ENCODE data around the gene TNPO3. TPM values are rescaled to one million over a fixed set of nuclear protein-coding genes. Genes with fewer than 3 reads are reported as not detected.
"Not testable (repeated sequence)": the region's sequence is repeated elsewhere in the genome, so short reads cannot be mapped to it uniquely, and the experiment has no call there.

TNPO3 gene
- total RNA-seq, 2 experiments from 2014 or later, result 58.4 to 59.3 TPM

- no peak for ATAC-seq
- DNase-seq, result no peak
- intact Hi-C loops (cut with micrococcal nuclease), result no loop called here
- peaks cover 13% of the 10 kb centered on the region for H3K4me1 Mint-ChIP-seq (ENCODE audit: low read depth)
- POLR2A ChIA-PET, result interaction anchor here (1.2 kb wide), 1 partner anchor 12 kb away, joined by 4 read pairs; no protein-coding TSS in a partner anchor
- H3K36me3 Mint-ChIP-seq (ENCODE audit: low read depth), result no peaks in the 10 kb centered on the region
- peaks cover 7% of the 10 kb centered on the region for H3K27me3 Mint-ChIP-seq
- TF ChIP-seq CTCF (IDR thresholded peaks at IDR 0.05), result no peak
- no peak overlapping the region for H3K27ac Mint-ChIP-seq
- H3K9me3 Mint-ChIP-seq, result no peaks in the 10 kb centered on the region
- CTCF ChIA-PET, result interaction anchor here (0.7 kb wide), 1 partner anchor 14 kb away, joined by 3 read pairs; no protein-coding TSS in a partner anchor
- no peak overlapping the region for H3K4me3 Mint-ChIP-seq
These were observed 110.2 kb downstream of the TNPO3 start for GRCh38 chr7:128944487-128945236.

- CTCF ChIA-PET; H3K4me3 Mint-ChIP-seq; H3K27ac Mint-ChIP-seq; DNase-seq; ATAC-seq; H3K9me3 Mint-ChIP-seq; POLR2A ChIA-PET; H3K36me3 Mint-ChIP-seq (ENCODE audit: low read depth); intact Hi-C loops (cut with micrococcal nuclease): not testable (repeated sequence)
- peaks cover 11% of the 10 kb centered on the region for H3K27me3 Mint-ChIP-seq
- H3K4me1 Mint-ChIP-seq (ENCODE audit: low read depth), result peaks cover 25% of the 10 kb centered on the region
These were observed 111.7 kb downstream of the TNPO3 start for GRCh38 chr7:128943251-128943650.

GRCh38 chr7:128941946-128942526, 112.9 kb downstream of the TNPO3 start:
- no peak overlapping the region for H3K27ac Mint-ChIP-seq
- peaks cover 16% of the 10 kb centered on the region for H3K27me3 Mint-ChIP-seq
- CTCF ChIA-PET, result no interaction called here
- H3K9me3 Mint-ChIP-seq, result no peaks in the 10 kb centered on the region
- POLR2A ChIA-PET, result interaction anchor here (0.9 kb wide), 1 partner anchor 50 kb away, joined by 3 read pairs; no protein-coding TSS in a partner anchor
- DNase-seq (no peak), ATAC-seq (no peak)
- H3K36me3 Mint-ChIP-seq (ENCODE audit: low read depth), result no peaks in the 10 kb centered on the region
- intact Hi-C loops (cut with micrococcal nuclease), result no loop called here
- H3K4me3 Mint-ChIP-seq, result no peak overlapping the region
- TF ChIP-seq CTCF (IDR thresholded peaks at IDR 0.05), result no peak
- H3K4me1 Mint-ChIP-seq (ENCODE audit: low read depth), result peaks cover 28% of the 10 kb centered on the region

GRCh38 chr7:128941323-128941890, 113.5 kb downstream of the TNPO3 start:
- POLR2A ChIA-PET, result no interaction called here

More at GRCh38 chr7:128941323-128941890, 113.5 kb downstream of the TNPO3 start:
- ATAC-seq, result no peak
- Mint-ChIP-seq H3K27me3 (peaks cover 20% of the 10 kb centered on the region), H3K36me3 (ENCODE audit: low read depth) (no peaks in the 10 kb centered on the region), H3K4me3 (no peak overlapping the region), H3K9me3 (no peaks in the 10 kb centered on the region), H3K27ac (no peak overlapping the region), H3K4me1 (ENCODE audit: low read depth) (peaks cover 31% of the 10 kb centered on the region)
- no peak for DNase-seq
- intact Hi-C loops (cut with micrococcal nuclease), result no loop called here
- CTCF ChIA-PET, result interaction anchor here (0.8 to 1.5 kb wide), 2 partner anchors 73 to 150 kb away, joined by 3 read pairs; no protein-coding TSS in a partner anchor
- TF ChIP-seq CTCF (IDR thresholded peaks at IDR 0.05), result no peak

Measured in activated CD8-positive, alpha-beta T cell treated with anti-CD3 and anti-CD28 coated beads for 36 hours (primary cell).